SKM-1 treated with dmso at 0.1 percent for 144 hours (cell line): ENCODE measurements around the gene SNTA1.
"Not testable (repeated sequence)": the region's sequence is repeated elsewhere in the genome, so short reads cannot be mapped to it uniquely, and the experiment has no call there.

Experiments used
- DNase-seq: peaks from one replicate; lab custom pipeline; 2025; ENCODE audit not compliant: unreplicated experiment; lab: John Stamatoyannopoulos, UW

SNTA1 gene

GRCh38 chr20:33466303-33466646 lies 22.7 kb upstream of the SNTA1 start:
- peak; percentile 27 for DNase-seq

DNA sequence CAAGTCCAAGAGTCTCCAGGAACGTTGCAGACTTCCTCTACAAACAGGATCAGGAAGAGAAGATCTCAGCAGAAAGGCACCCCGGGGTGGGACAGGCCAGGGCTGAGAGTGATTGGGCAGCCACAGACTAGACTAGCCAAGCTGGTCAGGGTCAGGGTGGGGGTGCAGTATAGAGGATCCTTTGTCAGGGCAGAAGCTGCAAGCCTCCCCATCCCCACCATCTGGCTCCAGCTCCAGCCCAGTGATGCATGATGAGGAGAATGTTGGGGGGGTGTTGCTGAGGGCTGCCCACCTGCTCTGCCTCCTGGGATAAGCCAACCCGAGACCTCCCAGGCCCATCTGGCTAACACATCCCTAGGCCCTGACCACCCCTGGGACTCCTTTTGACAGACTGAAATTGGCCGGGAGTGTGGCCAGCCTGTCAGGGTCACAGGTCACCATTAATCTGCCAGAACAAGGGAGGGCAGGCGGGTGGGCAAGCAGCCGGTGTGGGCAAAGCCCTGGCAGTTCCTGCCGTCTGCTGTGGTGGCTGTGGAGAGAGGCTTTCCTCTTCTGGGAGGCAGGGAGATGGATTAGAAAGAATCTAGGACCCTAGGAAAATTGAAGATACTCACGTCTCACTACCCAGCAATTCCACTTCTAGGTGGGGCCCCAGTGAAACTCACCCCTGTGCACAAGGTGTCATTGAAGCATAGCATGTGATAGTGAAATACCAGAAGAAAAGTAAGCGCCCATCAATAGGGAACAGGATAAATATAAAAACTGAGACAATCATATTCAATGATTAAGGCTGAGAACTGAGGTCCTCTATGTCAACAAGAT lies 22.1 kb upstream of the SNTA1 start:
- no peak for DNase-seq

GRCh38 chr20:33464759-33465158 lies 21.2 kb upstream of the SNTA1 start:
- DNase-seq, result not testable (repeated sequence)

GRCh38 chr20:33463332-33464101 lies 20.0 kb upstream of the SNTA1 start:
- no peak for DNase-seq

DNA sequence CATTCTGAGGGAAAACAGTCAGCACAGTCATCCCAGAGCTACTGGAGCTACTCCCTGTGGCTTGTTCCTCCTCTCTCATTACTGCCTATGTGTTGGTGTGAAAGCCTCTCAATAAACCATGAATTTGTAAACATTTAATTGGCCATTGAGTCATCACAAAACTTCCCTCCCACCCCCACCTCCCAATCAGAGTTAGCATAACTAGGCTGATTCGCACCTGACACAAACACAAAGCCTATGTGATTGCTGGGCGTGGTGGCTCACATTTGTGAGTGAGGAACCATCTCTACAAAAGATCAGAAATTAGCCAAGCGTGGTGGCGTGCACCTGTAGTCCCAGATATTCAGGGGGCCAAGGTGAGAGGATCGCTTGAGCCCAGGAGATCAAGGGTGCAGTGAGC lies 17.1 kb upstream of the SNTA1 start:
- DNase-seq, result no peak

- DNase-seq, result no peak
Measured at GRCh38 chr20:33459599-33459998, 16.0 kb upstream of the SNTA1 start.

DNA sequence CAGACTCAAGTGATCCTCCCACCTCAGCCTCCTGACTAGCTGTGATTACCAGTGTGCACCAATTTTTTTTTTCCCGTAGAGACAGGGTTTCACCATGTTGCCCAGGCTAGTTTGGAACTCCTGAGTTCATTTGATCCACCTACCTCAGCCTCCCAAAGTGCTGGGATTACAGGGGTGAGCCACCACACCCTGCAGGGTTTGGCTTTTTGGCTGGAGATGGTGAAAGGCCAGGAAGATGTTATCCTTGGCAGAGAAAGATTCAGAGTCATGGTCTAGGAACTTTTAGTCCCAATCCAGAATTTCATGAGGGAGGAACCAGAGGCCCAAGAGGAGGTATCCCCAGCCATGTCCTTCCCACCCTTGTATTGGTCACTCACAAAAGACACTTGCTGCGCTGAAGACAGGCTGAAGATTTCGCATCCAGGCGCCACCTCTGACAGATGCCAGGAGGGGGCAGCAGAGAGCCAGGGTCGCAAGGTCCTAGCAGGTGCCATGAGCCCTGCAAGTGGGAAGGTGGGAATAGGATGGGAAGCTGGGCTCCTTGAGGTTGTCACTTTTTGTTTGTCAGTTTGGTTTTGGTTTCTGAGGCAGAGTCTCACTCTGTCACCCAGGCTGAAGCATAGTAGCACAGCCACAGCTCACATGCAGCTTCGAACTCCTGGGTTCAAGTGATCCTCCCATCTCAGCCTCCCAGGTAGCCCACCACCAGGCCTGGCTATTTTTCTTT lies 13.5 kb upstream of the SNTA1 start:
- DNase-seq, result peak; percentile 44

DNA sequence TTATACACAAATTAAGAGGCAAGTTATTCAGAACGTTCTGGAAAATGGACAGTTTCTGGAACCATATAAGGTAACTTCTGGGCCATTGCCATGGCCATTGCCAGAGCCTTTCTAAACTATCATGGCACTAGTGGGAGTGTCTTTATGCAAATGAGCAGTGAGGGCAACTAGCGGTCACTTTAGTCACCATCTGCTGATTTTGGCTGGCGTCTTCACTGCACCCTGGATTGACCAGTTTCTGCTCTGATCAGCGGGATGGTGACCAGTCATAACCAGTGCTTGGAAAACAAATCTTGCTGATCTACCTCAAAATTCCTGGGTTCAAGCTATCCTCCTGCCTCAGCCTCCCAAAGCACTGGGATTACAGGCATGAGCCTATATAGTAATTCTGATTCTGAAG lies 7.3 kb upstream of the SNTA1 start:
- no peak for DNase-seq

DNA sequence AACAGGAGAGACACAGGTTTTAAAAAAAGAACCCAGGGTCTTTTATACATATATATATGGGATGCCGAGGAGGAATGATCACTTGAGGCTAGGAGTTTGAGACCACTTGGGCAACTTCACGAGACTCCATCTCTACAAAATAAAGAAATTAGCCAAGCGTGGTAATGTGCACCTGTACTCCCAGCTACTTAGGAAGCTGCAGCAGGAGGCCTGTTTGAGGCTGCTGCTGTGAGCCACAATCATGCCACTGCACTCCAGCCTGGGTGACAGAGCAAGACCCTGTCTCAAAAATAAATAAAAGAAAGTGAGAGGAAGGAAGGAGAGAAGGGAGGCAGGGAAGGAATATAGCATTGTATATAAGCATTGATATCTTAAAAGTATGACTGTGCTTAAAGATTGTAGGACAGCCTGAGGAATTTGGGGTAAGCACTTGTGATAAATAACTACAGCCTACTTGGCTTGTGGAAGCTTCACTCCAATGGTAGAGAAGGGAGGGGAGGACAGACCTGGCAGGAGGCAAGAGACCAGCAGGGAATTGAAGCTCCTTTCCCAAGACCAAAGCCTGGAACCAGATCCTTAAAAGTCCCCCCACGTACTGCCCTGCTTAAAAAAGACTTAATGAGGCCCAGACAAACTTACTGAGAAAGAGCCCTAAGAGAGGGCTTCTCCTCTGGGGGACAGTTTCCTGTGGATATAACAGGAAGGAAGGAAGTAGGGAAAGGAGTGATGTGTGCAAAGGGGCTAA lies 2.5 kb upstream of the SNTA1 start:
- DNase-seq, result no peak

DNA sequence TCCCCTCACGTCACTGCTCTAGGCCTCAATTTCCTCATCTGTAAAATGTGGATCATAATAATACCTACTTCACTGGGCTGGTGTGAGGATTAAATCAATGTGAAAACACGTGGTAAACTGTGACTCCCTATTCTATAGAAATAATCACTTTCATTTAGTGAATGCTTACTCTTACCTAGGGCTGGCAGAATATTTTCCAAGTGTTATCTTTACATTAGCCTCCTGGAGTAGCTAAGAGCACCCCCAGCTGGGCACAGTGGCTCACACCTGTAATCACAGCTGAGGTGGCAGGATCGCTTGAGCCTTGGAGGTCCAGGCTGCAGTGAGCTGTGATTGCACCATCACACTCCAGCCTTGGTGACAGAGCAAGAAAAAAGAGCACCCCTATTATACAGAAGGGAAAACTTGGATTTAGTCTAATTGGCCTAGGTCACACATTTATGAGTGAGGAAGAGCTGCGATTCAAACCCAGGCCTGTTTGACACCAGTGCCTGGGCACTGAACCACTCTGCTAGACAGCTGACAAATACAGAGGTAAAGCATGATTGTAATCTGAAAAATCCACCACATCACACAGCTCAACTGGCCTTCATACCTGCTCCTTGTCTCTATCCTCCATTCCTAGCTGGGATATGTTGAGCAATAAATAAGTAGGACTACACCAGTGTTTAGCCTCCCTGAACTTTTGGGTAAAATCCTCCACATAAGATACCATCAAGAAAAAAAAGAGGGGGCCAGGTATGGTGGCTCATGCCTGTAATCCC lies 1.4 kb upstream of the SNTA1 start:
- no peak for DNase-seq

DNA sequence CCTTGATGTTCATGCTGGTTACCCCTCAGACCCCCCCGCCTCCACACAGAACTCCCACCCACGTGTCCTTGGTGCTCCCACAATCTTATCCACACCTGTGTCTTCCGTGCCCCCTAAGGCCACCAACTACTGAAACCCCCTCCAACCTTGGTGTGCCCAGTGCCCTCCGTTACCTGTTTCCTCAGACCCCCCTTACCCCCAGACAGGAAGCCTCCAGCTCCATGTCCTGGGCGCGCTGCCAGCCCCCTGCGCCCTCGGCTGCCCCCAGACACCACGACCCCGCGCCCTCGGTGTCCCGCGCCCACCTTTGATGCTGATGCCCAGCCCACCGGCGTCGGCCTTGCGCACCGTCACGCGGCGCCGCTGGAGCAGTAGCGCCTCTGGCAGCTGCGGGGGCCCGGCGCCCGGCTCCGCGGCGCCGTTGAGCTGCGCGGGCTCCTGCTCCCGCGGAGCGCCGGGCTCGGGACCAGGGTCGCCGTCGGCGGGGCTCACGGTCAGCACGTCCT lies 504 bp downstream of the SNTA1 start:
- no peak for DNase-seq

- no peak for DNase-seq
Measured at GRCh38 chr20:33442136-33443005, 1.2 kb downstream of the SNTA1 start.

GRCh38 chr20:33441142-33441955 lies 2.2 kb downstream of the SNTA1 start:
- DNase-seq, result no peak

DNA sequence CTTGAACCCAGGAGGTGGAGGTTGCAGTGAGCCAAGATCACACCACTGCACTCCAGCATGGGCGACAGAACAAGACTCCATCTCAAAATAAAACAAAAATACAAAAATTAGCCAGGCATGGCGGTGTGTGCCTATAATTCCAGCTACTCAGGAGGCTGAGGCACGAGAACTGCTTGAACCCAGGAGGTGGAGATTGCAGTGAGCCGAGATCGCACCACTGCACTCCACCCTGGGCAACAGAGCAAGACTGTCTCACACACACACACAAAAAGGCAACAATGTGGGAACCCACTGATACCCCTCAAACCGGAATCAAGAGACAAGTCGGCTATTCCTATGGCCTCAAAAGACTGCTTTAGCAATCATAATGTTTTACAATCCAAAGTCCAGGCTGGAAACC lies 3.0 kb downstream of the SNTA1 start:
- DNase-seq, result not testable (repeated sequence)

DNA sequence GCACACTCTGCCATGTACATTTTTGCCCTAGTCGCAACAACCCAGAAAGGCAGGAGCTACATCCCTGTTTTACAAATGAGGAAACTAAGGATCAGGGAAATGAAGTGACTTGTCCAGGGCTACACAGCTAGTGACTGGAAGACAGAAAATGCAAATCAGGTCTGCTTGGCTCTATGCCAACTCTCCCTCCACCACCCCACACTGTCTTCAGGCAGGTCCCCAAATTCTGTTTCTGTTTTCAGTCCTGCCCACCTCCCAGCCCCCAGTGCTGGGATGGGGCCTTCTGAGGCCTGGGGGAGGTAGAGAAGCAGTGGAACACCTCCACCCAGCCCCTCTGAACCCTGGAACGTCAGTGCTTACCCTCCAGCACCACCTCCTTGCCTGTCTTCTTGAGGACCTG lies 5.1 kb downstream of the SNTA1 start:
- DNase-seq, result no peak

DNA sequence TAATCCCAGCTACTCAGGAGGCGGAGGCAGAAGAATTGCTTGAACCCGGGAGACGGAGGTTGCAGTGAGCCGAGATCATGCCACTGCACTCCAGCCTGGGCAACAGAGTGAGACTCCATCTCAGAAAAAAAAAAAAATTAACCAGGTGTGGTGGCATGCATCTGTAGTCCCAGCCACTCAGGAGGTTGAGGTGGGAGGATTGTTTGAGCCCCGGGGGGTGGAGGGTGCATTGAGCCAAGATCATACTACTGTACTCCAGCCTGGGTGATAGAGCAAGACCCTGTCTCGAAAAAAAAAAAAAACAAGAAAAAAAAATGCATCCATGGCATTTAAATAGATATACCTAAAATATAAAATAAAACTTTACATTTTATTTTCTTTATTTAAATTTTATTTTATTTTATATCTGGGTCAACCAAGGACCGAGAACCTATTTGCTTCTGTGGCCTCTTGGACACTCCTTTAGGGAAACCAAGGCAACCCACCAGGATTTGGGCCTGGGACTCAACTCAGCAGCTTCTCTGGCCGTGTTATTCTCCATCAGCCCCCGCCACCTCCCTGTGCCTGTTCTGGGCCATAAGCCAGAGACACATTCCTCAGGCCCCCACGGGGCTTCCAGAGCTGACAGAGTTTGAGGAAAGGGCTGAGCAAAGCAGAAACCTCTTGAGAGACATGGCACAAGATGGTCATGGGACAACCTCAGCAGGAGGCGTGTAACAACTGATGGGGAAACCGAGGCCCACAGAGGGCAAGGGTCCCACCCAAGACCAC lies 6.2 kb downstream of the SNTA1 start:
- DNase-seq, result no peak

DNA sequence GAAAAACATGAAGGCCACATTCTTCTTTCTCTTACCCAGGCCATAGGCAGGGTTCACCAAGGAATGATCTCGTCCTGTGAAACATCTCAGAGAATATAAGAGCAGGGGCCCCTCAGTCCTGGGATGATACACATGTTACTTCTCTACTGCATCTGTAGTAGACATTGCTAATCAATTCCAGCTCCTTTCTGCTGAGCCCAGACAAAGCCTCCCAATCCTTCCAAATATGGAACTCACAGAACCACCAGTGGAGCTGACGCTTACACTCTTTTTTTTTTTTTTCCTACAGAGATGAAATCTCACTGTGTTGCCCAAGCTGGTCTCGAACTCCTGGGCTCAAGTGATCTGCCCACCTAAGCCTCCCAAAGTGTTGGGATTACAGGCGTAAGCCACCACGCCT lies 9.1 kb downstream of the SNTA1 start:
- no peak for DNase-seq
